Stomach (tissue), 4 donors: Measurements from ENCODE around the gene VPS8.

ENCODE experiments used
- POLR2A ChIP-seq, 4 donors: fragments of 450-650 bp; IDR thresholded peaks; one replicate each; pipeline ENCODE4 v1.6.1; 2016; ENCODE audit warnings: antibody characterized with exemption in 4 of 4, control low read depth in 2 of 4, mild to moderate bottlenecking in 1 of 4, moderate library complexity in 1 of 4
- POLR2AphosphoS5 ChIP-seq, 3 donors: sonication (generic); formaldehyde crosslinking; IDR thresholded peaks; one replicate each; pipeline ENCODE4 v1.6.1; 2016; ENCODE audit warnings: antibody characterized with exemption in 3 of 3
- TF ChIP-seq, protein P1 (sequence below), 7 experiments: fragments of 450-650 bp in 4 of 7; fragments of 200-600 bp in 3 of 7; sonication (generic) in 3 of 7; IDR thresholded peaks; one replicate each; pipeline ENCODE4 v1.5.1; 2016 to 2019; ENCODE audit warnings: antibody characterized with exemption in 7 of 7, control low read depth in 2 of 7, mild to moderate bottlenecking in 1 of 7

DNA sequence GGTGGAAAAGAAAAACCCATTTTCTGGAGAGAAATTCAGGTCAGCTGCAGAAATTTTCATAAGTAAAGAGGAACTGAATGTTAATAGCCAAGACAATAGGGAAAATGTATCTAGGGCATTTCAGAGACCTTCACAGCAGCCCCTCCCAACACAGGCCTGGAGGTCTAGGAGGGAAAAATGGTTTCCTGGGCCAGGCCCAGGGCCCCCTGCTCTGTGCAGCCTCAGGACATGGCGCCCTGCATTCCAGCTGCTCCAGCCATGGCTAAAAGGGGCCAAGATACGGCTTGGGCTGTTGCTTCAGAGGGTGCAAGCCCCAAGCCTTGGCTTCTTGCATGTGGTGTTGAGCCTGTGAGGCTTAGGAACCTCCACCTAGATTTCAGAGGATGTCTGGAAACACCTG lies 248.7 kb downstream of the VPS8 start:
- TF ChIP-seq, protein P1, sequence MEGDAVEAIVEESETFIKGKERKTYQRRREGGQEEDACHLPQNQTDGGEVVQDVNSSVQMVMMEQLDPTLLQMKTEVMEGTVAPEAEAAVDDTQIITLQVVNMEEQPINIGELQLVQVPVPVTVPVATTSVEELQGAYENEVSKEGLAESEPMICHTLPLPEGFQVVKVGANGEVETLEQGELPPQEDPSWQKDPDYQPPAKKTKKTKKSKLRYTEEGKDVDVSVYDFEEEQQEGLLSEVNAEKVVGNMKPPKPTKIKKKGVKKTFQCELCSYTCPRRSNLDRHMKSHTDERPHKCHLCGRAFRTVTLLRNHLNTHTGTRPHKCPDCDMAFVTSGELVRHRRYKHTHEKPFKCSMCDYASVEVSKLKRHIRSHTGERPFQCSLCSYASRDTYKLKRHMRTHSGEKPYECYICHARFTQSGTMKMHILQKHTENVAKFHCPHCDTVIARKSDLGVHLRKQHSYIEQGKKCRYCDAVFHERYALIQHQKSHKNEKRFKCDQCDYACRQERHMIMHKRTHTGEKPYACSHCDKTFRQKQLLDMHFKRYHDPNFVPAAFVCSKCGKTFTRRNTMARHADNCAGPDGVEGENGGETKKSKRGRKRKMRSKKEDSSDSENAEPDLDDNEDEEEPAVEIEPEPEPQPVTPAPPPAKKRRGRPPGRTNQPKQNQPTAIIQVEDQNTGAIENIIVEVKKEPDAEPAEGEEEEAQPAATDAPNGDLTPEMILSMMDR (IDR thresholded peaks at IDR 0.05), result no peak
- TF ChIP-seq POLR2A (IDR thresholded peaks at IDR 0.05) (no peak), POLR2AphosphoS5 (IDR thresholded peaks at IDR 0.05) (no peak)
